Subcutaneous adipose tissue (tissue), 4 donors: ENCODE measurements around the gene PPP1R14D. TPM values are rescaled to one million over a fixed set of nuclear protein-coding genes. Genes with fewer than 3 reads are reported as not detected.

Experiments
- total RNA-seq, 4 donors: library from RNA; depleted of rRNA; stranded (reverse); fragments of >200 nt; gene quantifications; one replicate each; pipeline ENCODE4 v1.1.0, GENCODE V29; 2016
- TF ChIP-seq, protein P1 (sequence below): fragments of 450-650 bp; IDR thresholded peaks from one replicate; pipeline ENCODE4 v1.5.1; 2016; ENCODE audit warnings: low read depth, mild to moderate bottlenecking, control low read depth, antibody characterized with exemption, moderate library complexity

PPP1R14D gene
- total RNA-seq, 4 donors from 2014 or later, result not detected

DNA sequence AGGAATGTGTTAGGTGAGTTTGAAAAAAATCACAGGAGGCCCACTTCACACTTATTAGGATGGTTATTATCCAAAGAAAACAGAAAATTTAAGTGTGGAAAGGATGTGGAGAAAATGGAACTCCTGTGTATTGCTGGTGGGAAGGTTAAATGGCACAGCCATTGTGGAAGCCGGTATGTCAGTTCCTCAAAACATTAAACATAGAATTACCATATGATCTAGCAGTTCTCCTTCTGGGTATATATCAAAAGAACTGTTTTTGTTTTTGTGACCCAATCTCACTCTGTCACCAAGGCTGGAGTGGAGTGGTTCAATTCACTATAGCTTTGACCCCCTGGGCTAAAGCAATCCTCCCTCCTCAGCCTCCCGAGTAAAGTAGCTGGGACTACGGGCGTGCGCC, 32.0 kb downstream of the PPP1R14D start:
- TF ChIP-seq, protein P1, sequence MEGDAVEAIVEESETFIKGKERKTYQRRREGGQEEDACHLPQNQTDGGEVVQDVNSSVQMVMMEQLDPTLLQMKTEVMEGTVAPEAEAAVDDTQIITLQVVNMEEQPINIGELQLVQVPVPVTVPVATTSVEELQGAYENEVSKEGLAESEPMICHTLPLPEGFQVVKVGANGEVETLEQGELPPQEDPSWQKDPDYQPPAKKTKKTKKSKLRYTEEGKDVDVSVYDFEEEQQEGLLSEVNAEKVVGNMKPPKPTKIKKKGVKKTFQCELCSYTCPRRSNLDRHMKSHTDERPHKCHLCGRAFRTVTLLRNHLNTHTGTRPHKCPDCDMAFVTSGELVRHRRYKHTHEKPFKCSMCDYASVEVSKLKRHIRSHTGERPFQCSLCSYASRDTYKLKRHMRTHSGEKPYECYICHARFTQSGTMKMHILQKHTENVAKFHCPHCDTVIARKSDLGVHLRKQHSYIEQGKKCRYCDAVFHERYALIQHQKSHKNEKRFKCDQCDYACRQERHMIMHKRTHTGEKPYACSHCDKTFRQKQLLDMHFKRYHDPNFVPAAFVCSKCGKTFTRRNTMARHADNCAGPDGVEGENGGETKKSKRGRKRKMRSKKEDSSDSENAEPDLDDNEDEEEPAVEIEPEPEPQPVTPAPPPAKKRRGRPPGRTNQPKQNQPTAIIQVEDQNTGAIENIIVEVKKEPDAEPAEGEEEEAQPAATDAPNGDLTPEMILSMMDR, result no peak

DNA sequence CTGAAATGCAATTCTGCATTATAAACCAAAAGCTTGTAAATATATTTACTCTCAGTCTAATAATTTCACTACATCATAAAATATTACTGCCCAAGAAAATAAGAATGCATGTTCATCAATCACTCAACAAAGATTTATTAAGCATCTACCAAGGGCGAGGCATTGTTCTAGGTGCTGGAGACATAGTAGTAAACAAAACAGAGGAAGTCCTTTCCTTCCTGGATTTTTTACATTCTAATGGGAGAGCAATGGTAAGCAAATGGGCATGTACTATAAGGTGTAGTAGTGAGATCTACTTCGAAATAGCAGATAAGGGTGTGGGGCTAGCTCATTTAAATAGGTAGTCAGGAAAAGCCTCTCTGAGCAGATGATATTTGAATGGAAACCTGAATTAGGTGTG, 32.5 kb downstream of the PPP1R14D start:
- TF ChIP-seq, protein P1, result no peak

DNA sequence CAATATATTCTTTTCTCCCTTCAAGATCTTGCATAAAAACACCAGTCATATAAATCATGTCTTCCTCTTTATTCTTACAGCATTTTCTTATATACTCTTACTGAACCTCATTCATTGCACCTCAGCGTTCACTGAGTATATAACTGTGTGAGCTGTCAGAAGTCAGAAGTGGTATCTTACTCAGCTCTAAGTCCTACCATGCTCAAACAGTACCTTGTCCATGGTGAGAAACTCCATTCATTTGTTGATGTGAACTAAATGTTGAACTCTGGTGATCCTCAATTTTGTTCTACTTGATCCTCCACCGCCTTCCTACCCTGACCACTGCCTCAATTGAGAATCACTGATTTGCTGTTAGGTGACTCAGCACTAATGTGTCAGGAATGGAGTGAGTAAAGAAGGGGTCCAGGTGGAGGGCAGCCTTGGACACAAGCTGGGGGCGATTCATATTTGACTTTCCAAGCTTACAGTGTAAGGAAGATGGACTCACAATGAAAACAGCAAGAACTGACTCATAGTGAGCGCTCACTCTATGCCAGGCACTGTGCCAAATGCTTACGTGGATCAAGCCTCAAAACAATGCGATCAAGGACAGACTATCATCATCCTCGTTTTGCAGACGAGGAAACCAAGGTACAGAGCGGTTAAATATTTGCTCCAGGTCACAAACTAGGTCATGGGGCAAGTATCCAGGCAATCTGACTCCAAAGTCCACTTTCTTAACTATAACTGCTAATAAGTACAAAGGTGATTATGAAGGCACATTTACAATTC, 35.1 kb downstream of the PPP1R14D start:
- TF ChIP-seq, protein P1, result no peak

DNA sequence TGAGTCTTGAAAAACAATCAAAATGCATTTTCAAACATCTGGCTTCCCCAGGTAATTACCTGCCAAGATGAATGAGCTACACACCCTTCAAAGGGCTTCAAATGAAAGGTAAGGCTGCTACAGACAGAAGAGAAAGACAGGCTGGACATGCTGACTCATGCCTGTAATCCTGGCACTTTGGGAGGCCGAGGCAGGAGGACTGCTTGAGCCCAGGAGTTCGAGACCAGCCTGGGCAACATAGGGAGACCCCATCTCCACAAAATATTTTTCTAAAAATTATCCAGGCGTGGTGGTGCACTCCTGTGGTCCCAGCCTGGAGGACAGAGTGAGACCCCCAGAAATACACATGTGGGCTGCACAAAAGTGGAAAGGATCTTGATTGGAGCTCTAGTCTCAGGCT, 36.1 kb downstream of the PPP1R14D start:
- TF ChIP-seq, protein P1, result no peak

DNA sequence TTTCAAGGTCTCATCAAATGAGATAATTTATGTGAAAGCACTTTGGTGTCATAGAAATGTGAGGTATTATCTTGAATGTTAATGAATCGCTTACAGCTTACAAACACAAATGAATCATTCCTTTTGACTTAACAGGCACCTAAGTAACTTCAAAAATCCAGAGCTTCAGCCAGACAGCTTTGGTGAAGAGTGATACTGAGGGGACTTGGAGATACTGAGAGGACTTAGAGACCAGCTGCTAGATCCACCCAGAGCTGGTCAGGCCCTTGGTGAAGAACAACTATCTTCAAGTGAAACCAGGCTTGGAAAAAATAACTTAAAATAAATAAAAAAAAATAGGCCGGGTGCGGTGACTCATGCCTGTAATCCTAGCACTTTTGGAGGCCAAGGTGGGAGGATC, 37.8 kb downstream of the PPP1R14D start:
- TF ChIP-seq, protein P1, result no peak

DNA sequence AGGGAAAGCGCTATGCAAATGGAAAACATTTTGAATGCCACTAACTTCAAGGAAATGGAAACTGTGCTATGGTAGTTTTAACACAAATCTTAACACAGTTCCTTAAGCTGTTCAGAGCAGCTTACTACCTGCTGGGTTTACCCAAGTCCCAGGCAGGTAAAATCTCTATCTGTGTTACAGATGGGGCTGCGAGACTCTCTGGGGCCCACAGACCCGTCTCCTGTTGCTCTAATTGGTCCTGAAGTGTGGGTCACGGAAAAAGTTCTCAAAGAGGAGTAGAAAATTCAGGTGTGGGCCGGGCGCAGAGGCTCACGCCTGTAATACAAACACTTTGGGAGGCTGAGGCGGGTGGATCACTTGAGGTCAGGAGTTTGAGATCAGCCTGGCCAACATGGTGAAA, 38.5 kb downstream of the PPP1R14D start:
- TF ChIP-seq, protein P1, result no peak

DNA sequence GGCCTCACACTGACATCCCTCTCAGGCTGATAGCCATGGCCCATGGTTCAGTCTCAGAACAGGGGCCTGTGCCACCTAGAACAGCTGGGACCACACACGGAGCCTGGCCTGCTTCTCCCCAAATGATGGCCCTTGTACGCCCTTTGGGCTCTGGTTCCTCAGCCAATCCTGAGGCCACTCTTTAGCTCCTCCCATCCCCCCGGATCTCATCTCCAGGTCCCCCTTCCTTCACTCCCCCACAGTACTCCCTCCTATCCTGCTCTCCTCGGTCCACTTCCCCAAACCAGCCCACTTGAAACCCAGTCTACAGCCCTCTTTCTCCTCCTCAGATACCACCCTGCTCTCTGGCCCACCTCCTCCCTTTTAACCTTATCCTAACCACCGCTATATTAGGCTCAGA, 39.4 kb downstream of the PPP1R14D start:
- TF ChIP-seq, protein P1, result no peak
